PFSK-1 (cell line): ENCODE results near the gene HRH1.

Experiments used
- POLR2AphosphoS5 ChIP-seq: IDR thresholded peaks from 2 replicates; pipeline ENCODE4 v1.6.1; 2012; ENCODE audit warnings: low read depth, mild to moderate bottlenecking, control low read depth, low read length, moderate library complexity
- REST ChIP-seq, 2 experiments: IDR thresholded peaks; 2 replicates each; pipeline versions ENCODE4 v1.6.1 to v1.8.0; 2011 to 2012; ENCODE audit warnings: low read depth in 2 of 2, low read length in 2 of 2, control low read depth in 1 of 2, inconsistent platforms in 1 of 2, mild to moderate bottlenecking in 1 of 2, moderate library complexity in 1 of 2; ENCODE audit not compliant: insufficient read depth in 1 of 2
- SIN3A ChIP-seq: IDR thresholded peaks from 2 replicates; pipeline ENCODE4 v1.6.1; 2012; ENCODE audit warnings: mild to moderate bottlenecking, low read length, moderate library complexity, borderline replicate concordance; ENCODE audit not compliant: insufficient read depth

GRCh38 chr3:11144996-11145395, 9.3 kb upstream of the HRH1 start:
- TF ChIP-seq POLR2AphosphoS5 = no peak
- no peak for TF ChIP-seq SIN3A
- TF ChIP-seq REST (IDR thresholded peaks at IDR 0.05; ENCODE audit: insufficient read depth in 1 of 2, low read depth in 2 of 2, low read length in 2 of 2) = no peak
